SK-N-SH treated with all-trans-retinoic acid at 6 μM for 48 hours (cell line): ENCODE measurements around the gene UAP1.
"Not testable (repeated sequence)": the region's sequence is repeated elsewhere in the genome, so short reads cannot be mapped to it uniquely, and the experiment has no call there.

Source experiments
- ARNTL ChIP-seq: fragments of 450-650 bp; formaldehyde crosslinking; IDR thresholded peaks from 2 replicates; pipeline ENCODE4 v1.5.0; 2020; ENCODE audit warnings: low read depth, mild to moderate bottlenecking, moderate library complexity, borderline replicate concordance
- ESRRG ChIP-seq: fragments of 250-450 bp; sonication (Bioruptor Pico); IDR thresholded peaks from 2 replicates; pipeline ENCODE4 v1.6.1; 2021; ENCODE audit warnings: mild to moderate bottlenecking
- ISL1 ChIP-seq: fragments of 250-450 bp; sonication (Bioruptor Pico); IDR thresholded peaks from 2 replicates; pipeline ENCODE4 v2.1.2; 2022; ENCODE audit warnings: mild to moderate bottlenecking, moderate library complexity
- OSR1 ChIP-seq: fragments of 250-450 bp; sonication (Bioruptor Pico); IDR thresholded peaks from 2 replicates; pipeline ENCODE4 v1.8.0; 2022; ENCODE audit warnings: moderate library complexity, mild to moderate bottlenecking, inconsistent platforms
- RARB ChIP-seq: fragments of 250-450 bp; sonication (Bioruptor Pico); IDR thresholded peaks from 2 replicates; pipeline ENCODE4 v1.8.0; 2021; ENCODE audit warnings: mild to moderate bottlenecking, moderate library complexity
- SNAI2 ChIP-seq: fragments of 250-450 bp; sonication (Bioruptor Pico); IDR thresholded peaks from 2 replicates; pipeline ENCODE4 v1.5.0; 2020; ENCODE audit warnings: mild to moderate bottlenecking, moderate library complexity
- TCF4 ChIP-seq: fragments of 250-450 bp; sonication (Bioruptor Pico); IDR thresholded peaks from 2 replicates; pipeline ENCODE4 v1.8.0; 2021; ENCODE audit warnings: mild to moderate bottlenecking, moderate library complexity, borderline replicate concordance
- ZC3H10 ChIP-seq: fragments of 250-450 bp; sonication (Bioruptor Pico); IDR thresholded peaks from 2 replicates; pipeline ENCODE4 v1.5.1; 2021; ENCODE audit warnings: mild to moderate bottlenecking, moderate library complexity
- ZNF70 ChIP-seq: fragments of 450-650 bp; formaldehyde crosslinking; IDR thresholded peaks from 2 replicates; pipeline ENCODE4 v1.5.0; 2020; ENCODE audit warnings: mild to moderate bottlenecking, moderate library complexity
- TF ChIP-seq, protein P1 (sequence below): fragments of 250-450 bp; sonication (Bioruptor Pico); IDR thresholded peaks from 2 replicates; pipeline ENCODE4 v1.5.1; 2020; ENCODE audit warnings: low read depth, mild to moderate bottlenecking, moderate library complexity
- TF ChIP-seq, protein P2 (sequence below): fragments of 250-450 bp; sonication (Bioruptor Pico); IDR thresholded peaks from 2 replicates; pipeline ENCODE4 v1.5.1; 2021; ENCODE audit warnings: mild to moderate bottlenecking, moderate library complexity
- TF ChIP-seq, protein P3 (sequence below): fragments of 250-450 bp; sonication (Bioruptor Pico); IDR thresholded peaks from 2 replicates; pipeline ENCODE4 v1.8.0; 2020; ENCODE audit warnings: mild to moderate bottlenecking, moderate library complexity, borderline replicate concordance

DNA sequence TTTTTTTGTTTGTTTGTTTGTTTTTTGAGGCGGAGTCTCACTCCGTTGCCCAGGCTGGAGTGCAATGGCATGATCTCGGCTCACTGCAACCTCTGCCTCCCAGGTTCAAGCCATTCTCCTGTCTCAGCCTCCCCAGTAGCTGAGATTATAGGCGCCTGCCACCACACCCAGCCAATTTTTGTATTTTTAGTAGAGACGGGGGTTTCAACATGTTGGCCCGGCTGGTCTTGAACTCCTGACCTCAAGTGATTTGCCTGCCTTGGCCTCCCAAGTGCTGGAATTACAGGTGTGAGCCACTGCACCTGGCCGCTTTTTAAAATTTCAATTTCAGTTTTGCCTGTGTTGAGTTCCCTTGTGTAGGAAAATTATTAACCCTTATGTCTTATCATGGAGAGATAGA, 9.6 kb downstream of the UAP1 start:
- TF ChIP-seq, protein P1, sequence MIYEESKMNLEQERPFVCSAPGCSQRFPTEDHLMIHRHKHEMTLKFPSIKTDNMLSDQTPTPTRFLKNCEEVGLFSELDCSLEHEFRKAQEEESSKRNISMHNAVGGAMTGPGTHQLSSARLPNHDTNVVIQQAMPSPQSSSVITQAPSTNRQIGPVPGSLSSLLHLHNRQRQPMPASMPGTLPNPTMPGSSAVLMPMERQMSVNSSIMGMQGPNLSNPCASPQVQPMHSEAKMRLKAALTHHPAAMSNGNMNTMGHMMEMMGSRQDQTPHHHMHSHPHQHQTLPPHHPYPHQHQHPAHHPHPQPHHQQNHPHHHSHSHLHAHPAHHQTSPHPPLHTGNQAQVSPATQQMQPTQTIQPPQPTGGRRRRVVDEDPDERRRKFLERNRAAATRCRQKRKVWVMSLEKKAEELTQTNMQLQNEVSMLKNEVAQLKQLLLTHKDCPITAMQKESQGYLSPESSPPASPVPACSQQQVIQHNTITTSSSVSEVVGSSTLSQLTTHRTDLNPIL (CRISPR knock-in tag), result not testable (repeated sequence)
- not testable (repeated sequence) for TF ChIP-seq ESRRG (CRISPR knock-in tag); RARB; ARNTL (CRISPR knock-in tag); ISL1 (CRISPR knock-in tag); TCF4 (CRISPR knock-in tag); ZC3H10 (CRISPR knock-in tag); ZNF70; OSR1; SNAI2 (CRISPR knock-in tag)
- TF ChIP-seq, protein P2, sequence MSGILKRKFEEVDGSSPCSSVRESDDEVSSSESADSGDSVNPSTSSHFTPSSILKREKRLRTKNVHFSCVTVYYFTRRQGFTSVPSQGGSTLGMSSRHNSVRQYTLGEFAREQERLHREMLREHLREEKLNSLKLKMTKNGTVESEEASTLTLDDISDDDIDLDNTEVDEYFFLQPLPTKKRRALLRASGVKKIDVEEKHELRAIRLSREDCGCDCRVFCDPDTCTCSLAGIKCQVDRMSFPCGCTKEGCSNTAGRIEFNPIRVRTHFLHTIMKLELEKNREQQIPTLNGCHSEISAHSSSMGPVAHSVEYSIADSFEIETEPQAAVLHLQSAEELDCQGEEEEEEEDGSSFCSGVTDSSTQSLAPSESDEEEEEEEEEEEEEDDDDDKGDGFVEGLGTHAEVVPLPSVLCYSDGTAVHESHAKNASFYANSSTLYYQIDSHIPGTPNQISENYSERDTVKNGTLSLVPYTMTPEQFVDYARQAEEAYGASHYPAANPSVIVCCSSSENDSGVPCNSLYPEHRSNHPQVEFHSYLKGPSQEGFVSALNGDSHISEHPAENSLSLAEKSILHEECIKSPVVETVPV (CRISPR knock-in tag), result not testable (repeated sequence)
- TF ChIP-seq, protein P3, sequence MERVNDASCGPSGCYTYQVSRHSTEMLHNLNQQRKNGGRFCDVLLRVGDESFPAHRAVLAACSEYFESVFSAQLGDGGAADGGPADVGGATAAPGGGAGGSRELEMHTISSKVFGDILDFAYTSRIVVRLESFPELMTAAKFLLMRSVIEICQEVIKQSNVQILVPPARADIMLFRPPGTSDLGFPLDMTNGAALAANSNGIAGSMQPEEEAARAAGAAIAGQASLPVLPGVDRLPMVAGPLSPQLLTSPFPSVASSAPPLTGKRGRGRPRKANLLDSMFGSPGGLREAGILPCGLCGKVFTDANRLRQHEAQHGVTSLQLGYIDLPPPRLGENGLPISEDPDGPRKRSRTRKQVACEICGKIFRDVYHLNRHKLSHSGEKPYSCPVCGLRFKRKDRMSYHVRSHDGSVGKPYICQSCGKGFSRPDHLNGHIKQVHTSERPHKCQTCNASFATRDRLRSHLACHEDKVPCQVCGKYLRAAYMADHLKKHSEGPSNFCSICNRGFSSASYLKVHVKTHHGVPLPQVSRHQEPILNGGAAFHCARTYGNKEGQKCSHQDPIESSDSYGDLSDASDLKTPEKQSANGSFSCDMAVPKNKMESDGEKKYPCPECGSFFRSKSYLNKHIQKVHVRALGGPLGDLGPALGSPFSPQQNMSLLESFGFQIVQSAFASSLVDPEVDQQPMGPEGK (CRISPR knock-in tag), result not testable (repeated sequence)
